ENCODE measurements around the gene ITPR2. TPM values are rescaled to one million over a fixed set of nuclear protein-coding genes. Genes with fewer than 3 reads are reported as not detected.

The ITPR2 gene
- total RNA-seq = 16.3 and 19.9 TPM in 2 replicates

DNA sequence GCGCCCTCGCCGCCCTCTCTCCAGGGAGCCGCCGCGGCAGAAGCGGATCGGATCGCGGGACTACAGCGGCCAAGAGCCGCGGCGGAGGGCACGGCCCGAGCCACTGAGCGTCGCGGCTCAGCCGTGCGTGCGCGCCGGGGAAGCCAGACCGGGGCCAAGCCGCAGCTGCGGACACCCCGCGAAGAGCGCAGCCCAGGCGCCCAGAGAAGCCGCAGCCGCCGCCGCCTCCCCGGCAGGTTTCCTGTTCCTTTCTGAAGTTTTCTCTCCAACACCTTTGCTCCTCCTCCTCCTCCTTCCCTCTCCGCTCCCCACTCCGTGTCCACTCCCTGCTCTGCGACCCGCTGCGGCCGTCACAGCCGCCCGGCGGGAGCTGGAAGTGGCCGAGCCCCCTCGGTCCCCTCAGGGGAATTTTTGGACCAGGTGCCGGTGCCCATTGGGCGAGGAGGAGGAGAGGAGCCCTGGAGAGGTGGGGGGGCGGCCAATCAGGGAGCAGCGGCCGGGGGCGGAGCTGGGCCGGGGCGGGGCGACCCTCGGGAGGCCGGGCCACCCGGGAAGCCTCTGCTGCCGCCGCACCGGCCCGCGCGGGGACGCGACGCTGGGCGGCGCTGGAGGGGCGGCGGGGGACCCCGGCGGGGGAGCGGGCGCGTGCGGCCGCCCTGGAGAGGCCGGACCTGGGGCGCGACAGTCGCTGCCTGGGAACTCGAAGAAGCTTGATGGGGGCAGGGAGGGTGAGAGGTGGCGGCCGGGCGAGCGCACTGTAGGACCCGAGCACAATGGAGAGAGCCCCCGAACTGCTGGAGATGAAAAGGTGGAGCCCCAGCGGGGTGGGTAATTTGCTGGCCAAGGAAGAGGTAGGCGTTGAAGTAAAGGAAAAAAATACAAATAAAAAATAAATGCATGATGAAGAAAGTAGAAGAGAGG, at the start of gene ITPR2:
TSS of gene ITPR2 (minus strand) at position 373 of the 921 bp plus-strand sequence. CDS start 413 bp downstream, outside the sequence.
- Histone ChIP-seq H3K27me3 (ENCODE audit: control insufficient read depth, insufficient read depth, low read length) (no peaks in the 10 kb centered on the region), H3K4me3 (ENCODE audit: low read depth, low read length) (peak within 1 kb of the TSS; percentile 94), H3K36me3 (ENCODE audit: control insufficient read depth, insufficient read depth, low read length) (no peaks in the 10 kb centered on the region)
- TF ChIP-seq, protein P1, sequence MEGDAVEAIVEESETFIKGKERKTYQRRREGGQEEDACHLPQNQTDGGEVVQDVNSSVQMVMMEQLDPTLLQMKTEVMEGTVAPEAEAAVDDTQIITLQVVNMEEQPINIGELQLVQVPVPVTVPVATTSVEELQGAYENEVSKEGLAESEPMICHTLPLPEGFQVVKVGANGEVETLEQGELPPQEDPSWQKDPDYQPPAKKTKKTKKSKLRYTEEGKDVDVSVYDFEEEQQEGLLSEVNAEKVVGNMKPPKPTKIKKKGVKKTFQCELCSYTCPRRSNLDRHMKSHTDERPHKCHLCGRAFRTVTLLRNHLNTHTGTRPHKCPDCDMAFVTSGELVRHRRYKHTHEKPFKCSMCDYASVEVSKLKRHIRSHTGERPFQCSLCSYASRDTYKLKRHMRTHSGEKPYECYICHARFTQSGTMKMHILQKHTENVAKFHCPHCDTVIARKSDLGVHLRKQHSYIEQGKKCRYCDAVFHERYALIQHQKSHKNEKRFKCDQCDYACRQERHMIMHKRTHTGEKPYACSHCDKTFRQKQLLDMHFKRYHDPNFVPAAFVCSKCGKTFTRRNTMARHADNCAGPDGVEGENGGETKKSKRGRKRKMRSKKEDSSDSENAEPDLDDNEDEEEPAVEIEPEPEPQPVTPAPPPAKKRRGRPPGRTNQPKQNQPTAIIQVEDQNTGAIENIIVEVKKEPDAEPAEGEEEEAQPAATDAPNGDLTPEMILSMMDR (IDR thresholded peaks at IDR 0.05; ENCODE audit: insufficient read depth, low read length, poor library complexity, severe bottlenecking) = no peak
- DNase-seq (ENCODE audit: low read depth) = peak; percentile 41

DNA sequence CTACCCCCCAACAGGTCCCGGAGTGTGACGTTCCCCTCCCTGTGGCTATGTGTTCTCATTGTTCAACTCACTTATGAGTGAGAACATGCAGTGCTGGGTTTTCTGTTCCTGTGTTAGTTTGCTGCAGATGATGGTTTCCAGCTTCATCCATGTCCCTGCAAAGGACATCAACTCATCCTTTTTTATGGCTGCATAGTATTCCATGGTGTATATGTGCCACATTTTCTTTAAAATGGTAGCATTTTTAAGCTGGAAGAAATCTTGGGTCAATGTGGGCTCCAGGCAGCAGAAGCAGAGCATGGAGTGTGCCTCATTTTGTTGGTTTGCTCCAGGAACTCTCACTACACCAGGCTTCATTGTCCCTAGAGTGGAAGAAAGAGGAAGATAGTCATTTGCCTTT, 47.6 kb upstream of the ITPR2 start:
- no peaks in the 10 kb centered on the region for H3K27me3 ChIP-seq (ENCODE audit: control insufficient read depth, insufficient read depth, low read length)
- DNase-seq (ENCODE audit: low read depth) = no peak
- TF ChIP-seq, protein P1 (IDR thresholded peaks at IDR 0.05; ENCODE audit: insufficient read depth, low read length, poor library complexity, severe bottlenecking) = no peak
- no peaks in the 10 kb centered on the region for H3K36me3 ChIP-seq (ENCODE audit: control insufficient read depth, insufficient read depth, low read length)
- H3K4me3 ChIP-seq (ENCODE audit: low read depth, low read length) = no peak overlapping the region

DNA sequence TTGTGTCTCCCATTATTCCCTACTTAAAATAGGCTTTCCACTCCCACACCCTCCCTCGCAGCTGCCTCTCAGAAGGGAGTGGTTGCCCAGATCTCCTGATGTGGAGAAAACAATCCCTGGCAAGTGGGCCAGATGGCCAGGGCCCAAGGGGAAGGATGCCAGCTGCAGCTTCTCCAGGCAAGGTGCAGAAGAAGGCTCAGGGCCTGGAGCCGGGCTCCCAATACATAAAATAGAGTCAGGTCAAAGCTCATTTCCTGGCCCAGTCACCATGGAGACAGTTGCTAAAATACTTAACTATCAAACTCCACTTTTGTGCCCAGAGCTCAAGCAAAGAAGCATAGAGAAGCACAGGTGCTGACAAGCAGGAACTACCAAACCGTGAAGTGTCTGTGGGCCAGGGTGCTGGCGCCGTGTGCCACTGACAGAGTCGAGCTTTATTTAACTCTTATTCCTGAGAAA, 45.7 kb upstream of the ITPR2 start:
- Histone ChIP-seq H3K4me3 (ENCODE audit: low read depth, low read length) (no peak overlapping the region), H3K27me3 (ENCODE audit: control insufficient read depth, insufficient read depth, low read length) (no peaks in the 10 kb centered on the region), H3K36me3 (ENCODE audit: control insufficient read depth, insufficient read depth, low read length) (no peaks in the 10 kb centered on the region)
- DNase-seq (ENCODE audit: low read depth) = peak; percentile 7
- TF ChIP-seq, protein P1 (IDR thresholded peaks at IDR 0.05; ENCODE audit: insufficient read depth, low read length, poor library complexity, severe bottlenecking) = no peak

DNA sequence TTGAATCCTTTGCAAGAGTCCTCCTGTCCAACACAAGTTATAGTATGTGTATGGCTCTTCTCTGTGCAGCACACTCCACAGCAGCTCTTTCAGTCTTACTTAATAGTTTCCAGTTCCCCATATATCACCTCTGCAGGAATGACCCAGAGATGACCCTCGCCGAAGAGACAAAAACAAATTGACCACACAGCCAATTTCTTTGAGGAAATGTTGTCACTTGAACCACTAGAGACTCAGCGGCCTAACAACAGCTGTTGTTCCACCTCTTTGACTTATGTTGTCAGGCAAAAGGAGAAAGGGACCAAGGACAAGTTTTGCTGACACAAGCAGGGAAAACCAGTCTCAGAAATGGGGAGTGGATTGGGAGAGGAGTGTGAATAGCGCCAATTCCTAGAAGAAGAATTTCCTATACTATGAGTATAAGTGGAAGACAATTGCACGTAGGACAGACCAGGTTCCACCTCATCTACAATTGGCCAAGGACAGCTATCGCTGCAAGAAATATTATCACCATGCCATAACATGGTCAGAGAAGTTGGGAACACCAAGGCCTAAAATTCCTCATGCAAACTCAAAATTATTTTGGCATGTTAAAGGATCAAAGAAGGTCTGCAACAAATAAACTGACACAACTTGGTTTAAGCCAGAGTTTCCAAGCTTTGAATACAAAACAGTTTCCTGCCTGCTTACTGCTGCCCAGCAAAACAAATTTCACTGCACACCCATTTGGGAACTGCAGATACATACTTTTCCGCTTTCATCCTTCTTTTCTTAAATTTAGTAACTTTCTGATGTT, 41.7 kb upstream of the ITPR2 start:
- DNase-seq (ENCODE audit: low read depth) = no peak
- TF ChIP-seq, protein P1 (IDR thresholded peaks at IDR 0.05; ENCODE audit: insufficient read depth, low read length, poor library complexity, severe bottlenecking) = no peak
- Histone ChIP-seq H3K27me3 (ENCODE audit: control insufficient read depth, insufficient read depth, low read length) (no peaks in the 10 kb centered on the region), H3K4me3 (ENCODE audit: low read depth, low read length) (no peak overlapping the region), H3K36me3 (ENCODE audit: control insufficient read depth, insufficient read depth, low read length) (no peaks in the 10 kb centered on the region)

DNA sequence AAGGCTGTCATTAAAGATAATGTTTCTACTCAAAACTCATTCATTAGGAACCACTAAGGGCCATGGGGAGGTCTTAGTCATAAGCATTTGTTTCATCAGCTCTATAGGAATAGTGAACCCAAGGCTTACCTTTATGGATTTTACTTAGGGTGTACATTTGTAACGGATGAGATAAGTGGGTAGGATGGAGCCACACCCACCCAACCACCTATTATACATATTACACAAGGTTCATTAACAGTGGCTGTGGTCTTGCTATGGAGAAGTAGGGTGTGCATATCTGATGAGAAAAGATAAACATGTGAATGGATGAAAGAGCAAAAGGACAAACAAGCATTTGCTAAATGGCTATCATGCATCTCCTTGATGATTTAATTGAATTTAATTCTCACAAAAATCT, 39.6 kb upstream of the ITPR2 start:
- Histone ChIP-seq H3K27me3 (ENCODE audit: control insufficient read depth, insufficient read depth, low read length) (no peaks in the 10 kb centered on the region), H3K4me3 (ENCODE audit: low read depth, low read length) (no peak overlapping the region), H3K36me3 (ENCODE audit: control insufficient read depth, insufficient read depth, low read length) (no peaks in the 10 kb centered on the region)
- TF ChIP-seq, protein P1 (IDR thresholded peaks at IDR 0.05; ENCODE audit: insufficient read depth, low read length, poor library complexity, severe bottlenecking) = no peak
- no peak for DNase-seq (ENCODE audit: low read depth)

All from kidney epithelial cell (primary cell).